ENCODE results near the gene NDUFAF3. TPM values are rescaled to one million over a fixed set of nuclear protein-coding genes. Genes with fewer than 3 reads are reported as not detected.
A peak's percentile ranks its signal among the peaks of the same experiment; 100 is the strongest.

The NDUFAF3 gene
- total and polyA plus RNA-seq, 2 of the 4 experiments (the other 2 are of a cell fraction): 26.5 to 112 TPM

DNA sequence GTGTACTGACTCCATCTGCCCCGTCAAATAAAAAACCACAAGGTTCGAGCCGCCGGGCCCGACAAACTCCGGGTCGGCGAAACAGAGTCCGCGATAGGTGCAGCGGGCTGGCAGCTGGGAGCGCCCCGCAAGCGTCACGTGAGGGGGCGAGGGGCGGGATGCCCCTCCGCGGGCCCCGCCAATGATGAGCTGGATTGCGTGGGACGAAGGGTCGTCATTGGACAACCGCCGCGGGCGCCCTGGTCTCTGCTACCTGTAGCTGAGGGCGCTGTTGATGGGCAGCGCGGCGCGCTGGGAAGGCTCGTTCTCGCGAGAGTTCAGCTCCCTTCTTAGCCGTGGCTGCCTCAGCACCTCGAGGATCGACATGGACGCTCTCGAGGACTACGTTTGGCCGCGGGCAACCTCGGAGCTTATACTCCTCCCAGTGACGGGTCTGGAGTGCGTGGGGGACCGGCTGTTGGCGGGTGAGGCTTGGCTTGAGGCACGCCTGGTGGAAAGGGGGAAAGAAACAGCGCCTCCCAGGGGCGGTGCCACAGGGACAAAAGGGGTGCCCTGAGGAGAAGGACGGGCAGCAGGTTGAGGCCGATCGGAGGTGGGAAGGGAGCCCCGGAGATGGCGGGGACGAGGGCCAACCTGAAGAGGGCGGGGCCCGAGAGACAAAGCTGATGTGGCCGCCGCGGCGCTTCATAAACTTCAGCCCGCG lies 14.7 kb upstream of the NDUFAF3 start, which contains the start of gene WDR6 (continued):
- TF ChIP-seq RCOR1 (IDR thresholded peaks at IDR 0.05; ENCODE audit: insufficient replicate concordance, low read length) (no peak), RAD21 (IDR thresholded peaks at IDR 0.05; ENCODE audit: low read length) (peak; percentile 4; the same call in 1 of the 2 replicates), MXI1 (IDR thresholded peaks at IDR 0.05; ENCODE audit: borderline replicate concordance, low read depth, low read length) (no peak; the same call in 1 of the 2 replicates)

All from IMR-90 (cell line).